Fibroblast of upper back skin (primary cell): ENCODE data around the gene LATS2.
"Not testable (repeated sequence)": the region's sequence is repeated elsewhere in the genome, so short reads cannot be mapped to it uniquely, and the experiment has no call there.

Source experiments
- DNase-seq: peaks from one replicate; pipeline ENCODE4 v3.0.0-alpha.2; 2013

Gene LATS2

GRCh38 chr13:20989656-20990321 lies 71.6 kb downstream of the LATS2 start:
- DNase-seq = no peak

DNA sequence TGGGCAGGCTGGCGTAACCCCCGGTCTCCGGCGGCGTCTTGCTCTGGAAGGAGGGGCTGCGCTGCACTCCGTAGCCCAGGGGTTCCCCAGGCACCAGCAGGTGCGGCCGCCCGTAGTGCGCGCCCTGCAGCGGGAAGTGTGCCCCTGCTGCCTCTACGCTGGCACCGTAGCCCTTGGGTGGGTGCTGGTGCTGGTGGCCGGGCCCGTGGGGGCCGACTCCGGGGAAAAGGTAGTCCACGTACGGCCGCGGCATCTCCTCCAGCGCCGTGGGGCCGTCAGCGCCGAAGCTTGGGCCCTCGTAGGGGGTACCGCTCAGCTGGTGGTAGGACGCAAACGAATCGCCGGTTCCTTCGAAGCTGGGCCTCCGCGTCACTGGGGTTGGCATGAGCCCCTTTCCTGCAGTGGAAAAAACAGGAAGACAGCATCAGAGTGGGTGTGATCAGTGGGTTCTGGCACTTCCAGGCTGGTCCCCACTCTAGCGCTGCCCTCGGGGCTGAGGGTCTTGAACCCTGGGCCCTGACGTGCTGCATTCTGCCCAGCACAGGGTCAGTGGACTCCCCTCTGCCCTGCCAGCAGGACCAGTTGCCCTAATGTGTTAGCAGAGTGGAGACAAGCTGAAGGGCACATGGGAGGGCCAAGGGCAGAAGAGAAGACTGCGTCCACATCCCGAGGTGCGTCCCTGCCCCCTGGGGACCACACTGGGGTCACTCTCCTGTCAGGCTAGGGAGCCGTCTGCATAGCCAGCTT lies 72.3 kb downstream of the LATS2 start:
- DNase-seq = no peak

- DNase-seq = no peak
Measured at GRCh38 chr13:20988033-20988908, 73.1 kb downstream of the LATS2 start.

- no peak for DNase-seq
Measured at GRCh38 chr13:20987599-20987998, 73.8 kb downstream of the LATS2 start.

GRCh38 chr13:20984879-20985278 lies 76.5 kb downstream of the LATS2 start:
- peak; percentile 38 for DNase-seq

DNA sequence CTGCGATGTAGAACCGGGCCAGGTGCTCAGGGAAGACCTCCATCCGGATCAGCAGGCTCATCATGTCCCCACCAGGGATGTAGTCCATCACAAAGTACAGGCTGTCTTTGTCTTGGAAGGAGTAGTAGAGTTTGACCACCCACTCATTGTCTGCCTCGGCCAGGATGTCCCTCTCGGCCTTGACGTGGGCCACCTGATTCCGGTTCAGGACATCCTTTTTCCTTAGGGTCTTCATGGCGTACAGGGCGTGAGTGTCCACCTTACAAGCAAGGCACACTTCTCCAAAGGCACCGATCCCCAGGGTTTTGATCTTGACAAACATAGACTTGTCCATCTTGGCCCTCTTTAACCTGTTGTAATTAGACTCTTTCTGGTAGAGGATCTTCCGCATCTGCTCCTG lies 78.0 kb downstream of the LATS2 start:
- no peak for DNase-seq

GRCh38 chr13:20981370-20982095 lies 79.9 kb downstream of the LATS2 start:
- DNase-seq = no peak

- no peak for DNase-seq
Measured at GRCh38 chr13:20980899-20981298, 80.5 kb downstream of the LATS2 start.

GRCh38 chr13:20980430-20980829 lies 81.0 kb downstream of the LATS2 start:
- no peak for DNase-seq

- no peak for DNase-seq
Measured at GRCh38 chr13:20977394-20977793, 84.0 kb downstream of the LATS2 start.

- no peak for DNase-seq
Measured at GRCh38 chr13:20974981-20975585, 86.3 kb downstream of the LATS2 start.

- no peak for DNase-seq
Measured at GRCh38 chr13:20973886-20974425, 87.4 kb downstream of the LATS2 start.

DNA sequence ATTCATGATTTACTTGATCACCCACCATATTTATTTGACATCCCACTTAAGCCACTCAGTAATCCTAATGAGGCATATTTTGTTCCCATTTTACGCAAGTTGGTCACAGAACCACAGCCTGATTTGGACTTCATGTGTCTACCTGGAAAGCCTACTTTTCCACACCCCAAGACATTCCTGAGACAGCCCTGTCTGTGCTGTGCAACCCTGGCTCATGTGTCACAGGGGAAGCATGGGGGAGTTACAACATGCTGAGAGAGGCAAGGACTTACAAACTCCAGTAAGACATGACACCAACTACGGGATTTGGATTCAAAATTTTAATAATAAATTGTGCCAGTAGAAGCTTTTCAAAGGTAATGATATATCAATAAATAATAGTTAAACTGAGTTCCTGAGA lies 88.7 kb downstream of the LATS2 start:
- DNase-seq = no peak

- DNase-seq = peak; percentile 13
Measured at GRCh38 chr13:20969182-20969581, 92.2 kb downstream of the LATS2 start.

- DNase-seq = no peak
Measured at GRCh38 chr13:20968745-20969144, 92.6 kb downstream of the LATS2 start.

DNA sequence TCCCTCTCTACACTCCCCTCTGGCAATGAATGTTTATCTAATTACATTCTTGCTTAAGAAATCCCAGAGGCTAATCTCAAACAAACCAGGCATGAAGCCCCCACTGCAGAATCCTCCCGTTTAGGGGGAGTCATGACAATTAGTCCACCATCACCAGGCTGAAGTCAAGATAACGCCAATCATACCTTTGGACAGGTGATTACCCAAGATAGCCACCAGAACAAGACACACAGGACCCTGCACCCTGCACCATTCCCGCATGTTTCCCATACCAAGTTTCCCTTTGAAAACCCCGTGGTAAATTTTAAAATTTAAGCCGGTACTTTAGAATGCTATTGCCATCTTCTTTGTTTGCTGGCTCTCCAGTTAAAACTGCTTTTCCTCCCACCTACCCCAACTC lies 94.0 kb downstream of the LATS2 start:
- DNase-seq = no peak

DNA sequence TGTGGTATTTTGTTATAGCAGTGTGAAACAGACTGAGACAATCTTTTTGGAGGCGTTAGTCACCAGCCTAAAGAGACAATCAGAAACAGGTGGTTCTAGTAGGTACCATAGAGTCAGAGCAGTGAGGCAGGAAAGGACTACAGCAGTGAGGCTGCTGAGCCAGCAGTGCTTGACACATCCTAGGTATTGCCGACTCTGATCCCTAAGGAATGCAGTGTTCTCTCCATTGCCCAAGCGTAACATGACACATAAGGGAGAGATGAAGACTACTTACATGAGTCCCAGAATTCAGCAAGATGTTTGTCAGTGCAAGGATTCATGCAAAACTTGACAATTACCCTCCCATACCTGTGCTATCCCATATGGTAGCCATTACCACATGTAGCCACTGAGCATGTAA lies 96.5 kb downstream of the LATS2 start:
- peak; percentile 31 for DNase-seq

DNA sequence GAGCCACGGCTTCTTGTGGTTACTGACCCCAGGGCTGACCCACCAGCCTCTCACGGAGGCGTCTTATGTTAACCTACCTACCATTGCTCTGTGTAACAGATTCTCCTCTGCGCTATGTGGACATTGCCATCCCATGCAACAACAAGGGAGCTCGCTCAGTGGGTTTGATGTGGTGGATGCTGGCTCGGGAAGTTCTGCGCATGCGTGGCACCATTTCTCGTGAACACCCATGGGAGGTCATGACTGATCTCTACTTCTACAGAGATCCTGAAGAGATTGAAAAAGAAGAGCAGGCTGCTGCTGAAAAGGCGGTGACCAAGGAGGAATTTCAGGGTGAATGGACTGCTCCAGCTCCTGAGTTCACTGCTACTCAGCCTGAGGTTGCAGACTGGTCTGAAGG lies 99.7 kb downstream of the LATS2 start:
- not testable (repeated sequence) for DNase-seq

- DNase-seq = no peak
Measured at GRCh38 chr13:20960663-20961309, 100.6 kb downstream of the LATS2 start.

DNA sequence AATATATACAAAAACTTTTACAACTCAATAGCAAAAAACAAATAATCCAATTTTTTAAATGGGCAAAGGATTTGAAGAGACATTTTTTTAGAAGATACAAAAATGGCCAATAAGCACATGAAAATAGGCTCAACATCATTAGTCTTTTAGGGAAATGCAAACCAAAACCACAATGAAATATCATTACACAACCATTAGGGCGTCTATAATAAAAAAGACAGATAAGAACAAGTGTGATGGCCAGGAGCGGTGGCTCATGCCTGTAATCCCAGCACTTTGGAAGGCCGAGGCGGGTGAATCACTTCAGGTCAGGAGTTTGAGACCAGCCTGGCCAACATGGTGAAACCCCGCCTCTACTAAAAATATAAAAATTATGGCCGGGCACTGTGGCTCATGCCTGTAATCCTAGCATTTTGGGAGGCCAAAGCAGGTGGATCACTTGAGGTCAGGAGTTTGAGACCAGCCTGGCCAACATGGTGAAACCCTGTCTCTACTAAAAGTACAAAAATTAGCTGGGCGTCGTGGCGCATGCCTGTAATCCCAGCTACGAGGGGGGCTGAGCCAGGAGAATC lies 104.3 kb downstream of the LATS2 start:
- not testable (repeated sequence) for DNase-seq

GRCh38 chr13:20955496-20955895 lies 105.9 kb downstream of the LATS2 start:
- DNase-seq = no peak
